ENCODE data around the gene CTSW. TPM values are rescaled to one million over a fixed set of nuclear protein-coding genes. Genes with fewer than 3 reads are reported as not detected.

Gene CTSW
- total RNA-seq, 1 donor from 2014 or later = not detected

- H3K27ac Mint-ChIP-seq (ENCODE audit: unreplicated experiment) = peak overlapping the region; percentile 0
Observed at GRCh38 chr11:65895482-65895981, 15.9 kb downstream of the CTSW start.

GRCh38 chr11:65896034-65896999, 16.7 kb downstream of the CTSW start:
- Mint-ChIP-seq H3K4me1 (ENCODE audit: low read depth) (peaks cover 35% of the 10 kb centered on the region), H3K36me3 (ENCODE audit: low read depth) (peaks cover 3% of the 10 kb centered on the region), H3K4me3 (ENCODE audit: unreplicated experiment) (no peak overlapping the region)

More at GRCh38 chr11:65895482-65895981, 15.9 kb downstream of the CTSW start:
- H3K4me1 Mint-ChIP-seq (ENCODE audit: low read depth) = peaks cover 32% of the 10 kb centered on the region
- no peak overlapping the region for H3K4me3 Mint-ChIP-seq (ENCODE audit: unreplicated experiment)
- no peaks in the 10 kb centered on the region for H3K9me3 Mint-ChIP-seq (ENCODE audit: low read depth)
- TF ChIP-seq CTCF (IDR thresholded peaks at IDR 0.05) = no peak
- DNase-seq (ENCODE audit: low spot score) = no peak
- H3K36me3 Mint-ChIP-seq (ENCODE audit: low read depth) = peaks cover 3% of the 10 kb centered on the region
- H3K27me3 Mint-ChIP-seq (ENCODE audit: low read depth) = no peaks in the 10 kb centered on the region

GRCh38 chr11:65897020-65897471, 17.4 kb downstream of the CTSW start:
- Mint-ChIP-seq H3K27ac (ENCODE audit: unreplicated experiment) (no peak overlapping the region), H3K36me3 (ENCODE audit: low read depth) (peaks cover 3% of the 10 kb centered on the region), H3K4me3 (ENCODE audit: unreplicated experiment) (no peak overlapping the region), H3K27me3 (ENCODE audit: low read depth) (no peaks in the 10 kb centered on the region), H3K4me1 (ENCODE audit: low read depth) (peaks cover 36% of the 10 kb centered on the region), H3K9me3 (ENCODE audit: low read depth) (no peaks in the 10 kb centered on the region)
- no peak for DNase-seq (ENCODE audit: low spot score)
- TF ChIP-seq CTCF (IDR thresholded peaks at IDR 0.05) = no peak

More at GRCh38 chr11:65896034-65896999, 16.7 kb downstream of the CTSW start:
- no peak for DNase-seq (ENCODE audit: low spot score)
- no peaks in the 10 kb centered on the region for H3K9me3 Mint-ChIP-seq (ENCODE audit: low read depth)
- no peak overlapping the region for H3K27ac Mint-ChIP-seq (ENCODE audit: unreplicated experiment)
- no peaks in the 10 kb centered on the region for H3K27me3 Mint-ChIP-seq (ENCODE audit: low read depth)
- no peak for TF ChIP-seq CTCF (IDR thresholded peaks at IDR 0.05)

GRCh38 chr11:65898656-65899355, 19.2 kb downstream of the CTSW start:
- H3K36me3 Mint-ChIP-seq (ENCODE audit: low read depth) = no peaks in the 10 kb centered on the region
- no peaks in the 10 kb centered on the region for H3K9me3 Mint-ChIP-seq (ENCODE audit: low read depth)
- no peak for TF ChIP-seq CTCF (IDR thresholded peaks at IDR 0.05)
- peaks cover 42% of the 10 kb centered on the region for H3K4me1 Mint-ChIP-seq (ENCODE audit: low read depth)
- H3K27me3 Mint-ChIP-seq (ENCODE audit: low read depth) = no peaks in the 10 kb centered on the region
- H3K4me3 Mint-ChIP-seq (ENCODE audit: unreplicated experiment) = peak overlapping the region; percentile 79
- peak overlapping the region; percentile 93 for H3K27ac Mint-ChIP-seq (ENCODE audit: unreplicated experiment)
- no peak for DNase-seq (ENCODE audit: low spot score)

All from chondrocyte (in vitro differentiated cells).